HG03060 (cell line): Measurements from ENCODE around the gene RUNX1.
A peak's percentile ranks its signal among the peaks of the same experiment; 100 is the strongest.

Source experiments
- ATAC-seq: cut with Tn5 transposase; IDR thresholded peaks from one replicate; pipeline ENCODE4 v1.9.1; 2021; ENCODE audit warnings: low read depth, moderate number of reproducible peaks; ENCODE audit not compliant: unreplicated experiment

The RUNX1 gene

DNA sequence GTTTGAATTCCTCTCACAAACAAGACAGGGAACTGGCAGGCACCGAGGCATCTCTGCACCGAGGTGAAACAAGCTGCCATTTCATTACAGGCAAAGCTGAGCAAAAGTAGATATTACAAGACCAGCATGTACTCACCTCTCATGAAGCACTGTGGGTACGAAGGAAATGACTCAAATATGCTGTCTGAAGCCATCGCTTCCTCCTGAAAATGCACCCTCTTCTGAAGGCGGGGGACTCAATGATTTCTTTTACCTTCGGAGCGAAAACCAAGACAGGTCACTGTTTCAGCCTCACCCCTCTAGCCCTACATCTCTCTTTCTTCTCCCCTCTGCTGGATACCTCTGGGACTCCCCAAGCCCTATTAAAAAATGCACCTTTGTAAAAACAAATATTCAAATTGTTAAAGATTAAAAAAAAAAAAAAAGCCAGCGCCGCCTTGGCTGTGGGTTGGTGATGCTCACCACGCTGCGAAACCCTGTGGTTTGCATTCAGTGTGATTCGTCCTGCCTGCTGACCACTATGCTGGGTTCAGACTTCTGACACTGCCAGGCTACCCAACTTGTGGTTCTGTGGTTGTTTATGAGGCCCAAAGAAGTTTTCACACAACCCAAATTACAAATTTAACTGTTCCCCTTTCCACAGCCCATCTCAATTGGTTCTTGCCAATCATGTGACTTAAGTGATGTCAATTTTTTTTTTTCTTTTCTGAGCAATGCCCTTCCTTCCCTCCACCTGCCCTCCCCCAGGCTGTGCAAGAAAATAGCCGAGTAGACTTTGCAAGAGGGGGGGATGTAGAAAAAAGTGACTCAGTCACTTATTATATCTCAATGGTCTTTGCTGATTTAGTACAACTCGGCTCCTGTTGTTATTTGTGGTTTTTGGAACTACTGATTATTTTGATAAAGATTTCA, at the start of gene RUNX1:
Gene RUNX1, minus strand, starts transcription at position 597 of the 912 bp plus-strand sequence.
- ATAC-seq = peak; percentile 52

DNA sequence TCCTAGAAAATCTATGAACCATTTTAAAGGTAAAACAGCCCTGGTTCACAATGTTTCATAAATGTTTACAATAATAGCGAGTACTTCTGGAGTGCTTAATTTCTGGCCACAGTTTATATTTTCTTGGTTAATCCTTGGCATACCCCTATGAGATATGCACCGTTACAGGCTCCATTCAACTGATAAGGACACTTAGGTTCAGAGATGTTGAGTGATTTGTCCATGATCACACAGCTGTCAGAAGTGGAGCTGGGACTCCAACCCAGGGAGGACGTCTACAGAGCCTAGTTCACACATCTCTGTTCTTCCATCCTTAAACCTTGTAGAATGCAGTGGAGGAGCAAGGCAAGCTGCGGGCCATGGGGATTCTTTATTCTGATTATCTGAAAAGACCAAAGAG, 48.4 kb upstream of the RUNX1 start:
- ATAC-seq = no peak

DNA sequence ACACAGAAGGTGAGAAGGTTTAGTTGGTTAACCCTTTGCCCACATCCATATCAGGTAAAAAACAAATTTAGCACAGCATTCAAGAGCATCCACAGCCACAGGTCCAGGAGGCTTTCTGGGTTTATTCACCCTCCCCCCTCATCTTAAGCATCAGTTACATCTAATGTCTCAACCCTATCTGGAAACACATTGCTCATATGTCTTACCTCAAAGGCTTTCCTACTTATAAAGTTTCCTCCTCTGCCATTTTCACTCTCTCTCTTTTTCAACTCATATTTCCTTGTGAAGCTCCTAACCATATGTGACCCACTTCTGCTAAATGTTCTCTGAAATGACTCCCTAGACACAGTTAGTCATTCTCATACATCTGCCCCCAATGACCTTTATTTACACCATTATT, 47.9 kb upstream of the RUNX1 start:
- no peak for ATAC-seq

DNA sequence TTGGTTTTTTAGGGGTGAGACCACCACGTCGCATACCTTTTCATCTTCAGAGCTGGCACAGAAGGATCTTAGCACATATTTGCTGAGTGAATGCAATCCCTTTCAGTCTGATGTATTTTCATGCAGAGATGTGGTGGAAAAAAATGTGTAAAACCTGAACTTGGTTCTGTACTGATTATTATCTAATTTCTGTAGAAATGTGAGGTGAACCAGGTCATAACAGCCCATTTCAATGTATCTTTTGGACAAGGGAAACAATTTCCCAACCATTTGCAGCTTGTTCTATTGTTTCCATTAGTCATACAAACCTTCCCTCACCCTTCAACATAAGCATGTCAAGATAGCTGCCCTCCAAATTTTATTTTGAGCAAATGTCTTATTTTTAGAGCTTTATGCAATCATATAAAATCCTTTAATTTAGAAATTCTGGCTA, 46.8 kb upstream of the RUNX1 start:
- ATAC-seq = no peak

DNA sequence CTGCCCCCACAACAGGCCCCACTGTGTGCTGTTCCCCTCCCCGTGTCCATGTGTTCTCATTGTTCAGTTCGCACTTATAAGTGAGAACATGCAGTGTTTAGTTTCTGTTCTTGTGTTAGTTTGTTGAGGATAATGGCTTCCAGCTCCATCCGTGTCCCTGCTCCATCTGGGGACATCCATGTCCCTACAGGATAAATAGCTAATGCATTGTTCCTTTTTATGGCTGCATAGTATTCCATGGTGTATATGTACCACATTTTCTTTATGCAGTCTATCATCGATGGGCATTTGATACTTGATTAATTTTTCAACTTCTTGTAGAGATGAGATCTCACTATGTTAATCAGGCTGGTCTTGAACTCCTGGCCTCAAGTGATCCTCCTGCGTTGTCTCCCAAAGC, 44.4 kb upstream of the RUNX1 start:
- no peak for ATAC-seq

DNA sequence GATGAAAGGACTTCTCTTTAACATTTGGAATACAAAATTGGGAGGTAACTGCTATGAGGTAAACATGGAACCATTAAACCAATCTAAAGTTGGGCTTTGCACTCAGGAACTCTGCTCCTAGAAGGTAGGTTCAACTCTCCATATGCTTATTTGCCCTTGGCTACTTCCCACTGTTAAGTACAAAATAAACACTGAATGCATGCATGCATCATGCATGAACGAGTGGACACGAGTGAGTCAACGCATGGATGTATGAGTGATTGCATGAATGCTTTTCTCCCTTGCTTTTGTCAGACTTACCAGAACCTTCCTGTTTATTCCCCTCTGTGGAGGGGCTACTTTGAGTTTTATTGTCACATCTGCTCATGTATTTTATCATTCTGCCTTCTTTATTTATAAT, 42.4 kb upstream of the RUNX1 start:
- no peak for ATAC-seq

DNA sequence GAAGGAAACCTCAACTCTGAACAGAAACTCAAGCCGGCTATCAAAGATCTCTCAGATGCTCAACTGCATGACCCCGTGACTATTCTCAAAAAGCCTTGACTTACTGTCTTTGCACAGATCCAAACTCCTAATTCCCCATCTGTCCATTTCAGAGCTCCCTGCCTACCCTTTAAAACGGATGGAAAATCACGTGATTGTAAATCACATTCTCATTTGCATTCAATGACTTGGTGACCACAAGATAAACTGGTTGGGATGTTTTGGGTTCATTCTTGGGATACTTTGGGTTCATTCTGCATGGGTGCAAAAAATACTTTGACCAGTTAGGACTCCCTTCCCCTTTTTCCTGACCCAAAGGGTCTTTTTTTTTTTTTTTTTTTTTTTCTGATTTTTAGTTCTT, 41.3 kb upstream of the RUNX1 start:
- ATAC-seq = no peak

DNA sequence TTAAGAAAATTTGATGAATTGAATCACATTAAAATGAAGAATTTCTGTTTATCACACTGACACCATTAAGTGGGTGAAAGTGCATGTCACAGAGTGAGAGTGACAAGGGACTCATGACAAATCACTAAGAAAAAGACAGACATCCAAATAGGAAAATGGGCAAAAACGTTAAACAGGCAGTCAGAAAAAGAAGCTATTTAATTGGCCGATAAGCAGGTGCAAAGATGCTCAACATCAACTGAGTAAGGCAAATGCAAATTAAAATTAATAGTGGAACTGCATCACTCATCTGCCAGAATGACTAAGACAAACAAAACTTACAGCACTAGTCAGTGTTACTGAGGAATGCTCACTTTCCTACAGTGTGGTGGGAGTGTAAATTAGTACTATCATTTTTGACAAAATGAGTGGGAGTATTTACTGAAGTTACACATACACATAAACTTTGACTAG, 39.2 kb upstream of the RUNX1 start:
- no peak for ATAC-seq

DNA sequence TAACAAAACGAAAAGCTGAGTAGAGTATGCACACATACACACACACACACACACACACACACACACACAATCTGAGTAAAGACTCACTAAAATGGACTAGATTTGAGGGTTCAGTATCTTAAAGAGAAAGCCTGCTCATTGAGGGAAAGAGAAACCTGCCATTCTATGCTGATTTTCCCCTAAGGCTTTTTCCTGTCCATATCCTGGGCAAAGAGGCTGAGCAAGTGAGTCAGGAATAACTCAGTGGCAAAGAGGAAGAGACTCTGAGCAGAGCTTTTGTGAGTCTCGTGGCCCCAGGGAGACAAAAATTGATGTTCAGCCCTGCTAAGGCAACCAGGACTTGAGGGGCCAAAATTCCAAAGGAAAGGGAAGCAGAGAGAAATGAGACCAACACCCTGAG, 37.3 kb upstream of the RUNX1 start:
- no peak for ATAC-seq

DNA sequence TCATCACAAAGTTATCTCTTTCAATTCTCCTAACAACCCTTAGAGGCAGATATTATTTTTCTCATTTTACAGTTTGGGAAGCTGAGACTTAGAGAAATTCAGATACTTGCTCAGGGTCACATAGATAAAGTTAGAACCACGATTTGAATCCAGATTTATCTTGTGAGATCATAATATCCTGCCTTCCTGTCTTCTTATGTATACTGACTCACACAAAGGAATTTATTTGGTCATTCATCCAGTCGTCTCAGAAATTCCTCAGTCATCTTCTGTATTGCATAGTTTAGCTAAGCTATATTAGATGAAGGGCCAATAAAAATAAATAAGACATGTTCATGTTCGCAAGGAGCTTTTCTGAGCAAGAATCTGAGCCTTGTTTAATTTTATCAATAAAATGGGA, 35.8 kb upstream of the RUNX1 start:
- ATAC-seq = no peak

DNA sequence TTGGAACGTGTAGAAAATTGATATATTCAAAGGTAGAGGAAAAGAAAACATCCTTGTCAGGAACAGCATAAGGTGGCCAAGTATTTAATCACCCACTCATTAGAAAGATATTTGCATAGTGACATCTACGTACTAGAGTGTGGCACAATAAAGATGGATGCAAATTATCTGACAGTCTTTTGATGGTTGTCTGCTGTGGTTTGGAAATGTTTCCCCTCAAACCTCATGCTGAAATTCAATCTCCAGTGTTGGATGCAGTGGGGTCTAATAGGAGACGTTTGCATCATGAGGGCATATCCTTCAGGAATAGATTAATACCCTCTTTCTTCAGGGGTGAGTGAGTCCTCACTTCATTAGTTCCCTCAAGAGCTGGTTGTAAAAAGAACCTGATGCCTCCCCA, 34.1 kb upstream of the RUNX1 start:
- no peak for ATAC-seq

DNA sequence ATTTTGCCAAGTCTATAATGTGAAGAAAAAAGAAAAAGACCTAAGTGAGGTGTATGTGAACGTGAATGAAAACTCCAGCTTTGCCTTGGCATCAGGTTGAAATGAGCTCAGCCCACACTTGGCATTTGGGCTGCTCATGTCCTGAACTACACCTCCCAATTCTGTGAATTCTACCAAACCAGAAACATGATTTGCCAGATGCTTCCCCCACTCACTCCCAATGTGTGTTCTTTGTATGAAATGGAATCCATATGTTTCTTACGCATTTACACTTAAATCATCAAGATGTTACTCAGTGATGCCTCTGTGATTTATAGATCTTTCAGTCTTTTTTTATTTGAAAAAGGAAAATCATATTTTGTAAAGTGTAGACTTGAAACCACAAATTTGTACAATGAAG, 32.8 kb upstream of the RUNX1 start:
- no peak for ATAC-seq

DNA sequence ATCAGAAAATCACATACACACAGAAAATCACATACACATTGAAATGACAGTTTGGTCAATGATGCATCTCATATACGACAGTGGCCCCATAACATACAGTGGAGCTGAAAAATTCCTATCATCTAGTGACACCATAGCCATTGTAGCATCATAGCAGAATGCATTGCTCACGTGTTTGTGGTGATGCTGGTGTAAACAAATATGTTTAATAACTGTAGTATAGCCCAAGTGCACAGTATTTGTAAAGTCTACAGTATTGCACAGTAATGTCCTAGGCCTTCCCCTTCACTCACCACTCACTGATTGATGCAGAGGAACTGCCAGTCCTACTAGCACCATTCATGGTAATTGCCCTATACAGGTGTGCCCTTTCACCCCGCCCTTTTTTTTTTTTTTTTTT, 30.1 kb upstream of the RUNX1 start:
- ATAC-seq = no peak

DNA sequence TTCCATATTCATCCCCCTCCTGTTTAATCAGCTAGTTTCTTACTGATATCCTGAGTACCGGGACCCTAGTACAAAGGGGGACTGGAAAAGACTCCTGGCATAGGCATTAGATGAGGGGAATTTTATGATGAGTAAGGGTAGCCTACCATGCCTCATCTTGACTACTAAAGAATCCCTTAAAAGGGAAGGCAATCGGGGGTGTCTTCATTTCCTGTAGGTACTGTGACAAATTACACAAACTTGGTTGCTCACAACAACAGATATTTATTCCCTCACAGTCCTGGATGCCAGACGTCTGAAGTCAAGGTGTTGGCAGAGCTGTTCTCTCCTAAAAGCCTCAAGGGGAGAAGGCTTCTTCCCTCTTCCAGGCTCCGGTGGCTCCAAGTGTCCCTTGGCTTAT, 28.9 kb upstream of the RUNX1 start:
- ATAC-seq = no peak

DNA sequence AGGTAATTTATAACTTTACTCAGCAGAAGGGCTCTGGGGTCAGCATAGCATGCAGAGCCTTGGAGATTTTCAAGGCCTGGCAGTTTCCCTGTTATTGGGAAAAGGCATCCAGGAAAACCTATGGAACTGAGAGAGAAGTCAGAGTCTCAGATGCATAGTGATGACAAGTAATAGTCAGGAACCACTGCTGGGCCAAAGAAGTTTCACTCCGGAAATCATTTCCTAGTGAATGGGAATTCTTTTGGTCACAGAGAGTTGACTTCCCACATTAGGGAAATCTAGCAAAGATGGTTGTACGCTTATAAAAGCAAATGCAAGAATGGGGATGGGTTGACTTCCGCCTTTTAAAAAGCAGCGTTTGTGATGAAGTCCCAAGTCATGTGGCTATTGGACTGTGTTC, 28.4 kb upstream of the RUNX1 start:
- no peak for ATAC-seq

DNA sequence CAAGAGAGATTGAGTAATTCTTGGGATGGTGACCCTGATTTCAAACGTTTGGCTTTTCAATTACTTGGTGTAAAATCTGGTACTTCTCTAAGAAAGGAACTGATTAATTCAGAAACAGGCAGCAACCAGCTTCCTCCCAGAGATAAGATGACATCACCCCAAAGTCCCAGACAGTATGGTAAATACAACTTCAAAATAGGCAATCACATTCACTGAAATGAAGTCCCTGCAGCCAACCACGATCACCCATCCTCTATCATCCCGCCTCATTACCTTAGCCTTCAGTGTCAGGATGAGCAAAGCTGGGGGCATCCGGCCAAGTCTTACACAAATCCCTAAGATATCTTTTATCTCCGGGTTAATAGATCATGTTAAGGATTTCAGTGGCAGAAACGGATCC, 26.4 kb upstream of the RUNX1 start:
- ATAC-seq = no peak

DNA sequence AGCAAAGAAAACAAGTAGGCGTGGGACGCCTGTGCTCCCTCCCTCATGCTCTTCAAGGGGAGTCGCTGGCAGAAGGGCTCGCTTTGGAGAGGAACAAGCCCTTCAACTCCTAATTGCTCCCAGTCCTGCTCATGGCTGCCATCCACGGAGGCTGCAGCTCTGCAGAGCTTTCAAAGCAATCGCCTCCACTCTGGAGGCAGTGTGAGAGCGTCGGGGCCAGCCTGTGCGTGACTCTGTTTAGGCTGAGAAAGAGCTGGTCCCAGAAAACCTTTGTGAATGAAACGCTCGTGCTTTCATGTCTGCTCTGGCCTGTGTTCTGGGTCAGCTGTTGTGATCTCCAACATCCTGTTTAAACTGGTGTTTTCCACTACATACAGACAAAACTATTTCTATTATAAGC, 23.9 kb upstream of the RUNX1 start:
- ATAC-seq = no peak

DNA sequence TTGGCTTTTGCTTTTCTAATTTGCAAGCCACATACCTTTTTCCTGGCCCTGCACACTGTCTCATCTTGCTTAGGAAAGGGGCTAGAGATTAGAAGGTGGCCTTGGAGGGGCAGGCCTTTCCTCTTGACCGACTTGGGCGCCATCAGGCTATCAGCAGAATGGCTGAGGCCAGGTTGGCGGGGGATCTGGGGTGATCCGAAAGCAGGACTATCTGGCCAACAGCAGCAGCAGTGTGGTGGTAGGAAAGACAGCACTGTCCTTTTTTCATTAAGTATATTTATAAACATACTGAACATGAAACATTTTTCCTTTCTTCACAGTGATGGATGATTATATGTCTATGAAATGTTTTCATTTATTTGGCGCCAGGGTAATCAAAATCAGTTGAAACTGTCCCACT, 23.5 kb upstream of the RUNX1 start:
- no peak for ATAC-seq

DNA sequence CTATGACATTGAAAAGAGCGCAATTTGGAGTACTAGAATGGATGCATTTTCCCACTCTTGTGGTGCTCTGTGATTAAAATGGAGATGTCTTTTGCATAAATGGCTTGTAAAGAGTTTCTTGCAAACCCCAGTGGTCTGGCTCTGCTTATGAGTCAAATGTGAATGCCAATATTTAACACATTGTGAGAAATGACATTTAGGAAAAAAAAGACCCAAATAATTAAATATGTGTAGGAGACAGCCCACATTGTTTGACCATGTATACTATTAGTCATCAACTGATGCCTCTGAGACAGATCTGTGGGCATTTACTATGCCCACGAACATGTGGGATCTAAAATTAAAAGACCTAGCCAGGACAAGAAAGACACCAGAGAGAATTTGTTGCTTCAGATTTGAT, 22.2 kb upstream of the RUNX1 start:
- no peak for ATAC-seq

DNA sequence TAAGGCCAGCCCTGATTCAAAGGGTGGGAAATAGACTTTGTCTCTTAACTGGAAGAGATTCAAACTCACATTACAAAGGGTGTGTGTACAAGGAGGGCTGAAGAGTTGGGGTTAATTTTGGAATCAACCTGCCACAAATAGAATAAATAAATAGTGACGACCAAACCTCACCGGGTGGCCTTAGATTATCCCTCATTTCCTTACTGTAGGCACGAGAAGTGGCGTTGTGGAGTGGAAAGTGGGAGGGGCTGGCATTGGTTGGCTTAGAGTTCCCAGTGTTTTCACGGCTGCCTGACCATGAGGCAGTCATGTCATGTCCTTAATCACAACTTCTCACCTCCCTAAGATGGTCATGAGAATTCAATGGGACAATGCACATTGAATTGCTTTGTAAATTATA, 21.3 kb upstream of the RUNX1 start:
- ATAC-seq = no peak

DNA sequence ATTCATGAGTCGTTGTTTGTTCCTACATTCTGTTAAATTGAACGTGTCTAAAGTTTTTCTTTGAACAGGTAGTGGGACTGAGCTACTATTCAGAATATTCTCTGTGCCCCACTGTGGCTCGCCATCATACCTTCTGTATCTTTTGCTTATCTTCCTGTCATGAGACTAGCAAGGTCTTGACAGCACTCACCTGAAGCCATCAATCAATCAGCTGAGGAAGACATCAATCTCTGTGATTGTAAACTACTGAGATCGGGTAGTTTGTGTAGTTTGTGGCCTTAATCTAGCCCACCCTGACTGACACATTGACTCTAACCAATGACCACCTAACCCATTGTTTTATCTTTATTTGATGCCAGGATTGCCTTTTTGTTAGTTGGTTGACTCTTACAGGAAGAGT, 17.7 kb upstream of the RUNX1 start:
- no peak for ATAC-seq

DNA sequence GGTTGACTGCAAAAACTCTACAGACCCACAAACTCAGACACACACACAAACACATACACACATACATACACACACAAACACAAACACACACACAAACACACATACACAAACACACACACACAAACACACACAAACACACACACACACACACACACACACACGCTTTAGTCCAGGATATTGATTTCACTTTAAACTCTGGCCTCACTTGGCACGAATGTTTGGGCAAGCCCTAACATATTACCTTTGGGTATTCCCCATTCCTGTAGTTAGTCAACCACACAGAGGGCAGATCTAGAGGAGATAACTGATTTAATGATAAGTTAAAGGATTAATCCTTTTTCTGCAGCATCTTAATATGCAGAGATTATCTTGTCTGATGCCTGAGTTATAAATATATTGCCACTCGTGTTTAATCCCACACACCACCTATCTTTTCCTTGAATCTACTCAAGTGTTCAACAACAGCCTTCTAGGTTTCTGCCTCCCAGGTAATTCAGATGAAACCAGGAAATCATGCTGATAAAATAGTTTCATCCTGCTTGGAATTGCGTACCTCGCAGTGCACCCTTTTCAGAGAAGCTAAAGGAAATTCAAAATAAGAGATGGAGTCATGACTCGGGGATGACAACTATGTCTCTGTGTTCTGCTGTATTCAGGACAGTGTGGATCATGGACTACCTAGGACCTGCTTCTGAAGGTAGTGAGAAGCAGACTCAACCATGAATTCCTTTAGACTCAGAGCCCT, 14.5 kb upstream of the RUNX1 start:
- no peak for ATAC-seq
